Suppressor macrophage treated with lipopolysaccharide for 4 hours (primary cell): ENCODE data around the gene TAAR5.
"Not testable (repeated sequence)": the region's sequence is repeated elsewhere in the genome, so short reads cannot be mapped to it uniquely, and the experiment has no call there.

Experiments used
- DNase-seq: peaks from one replicate; pipeline ENCODE4 v3.0.0-alpha.2; 2020

TAAR5 gene

GRCh38 chr6:132569170-132569569 lies 20.4 kb downstream of the TAAR5 start:
- no peak for DNase-seq

DNA sequence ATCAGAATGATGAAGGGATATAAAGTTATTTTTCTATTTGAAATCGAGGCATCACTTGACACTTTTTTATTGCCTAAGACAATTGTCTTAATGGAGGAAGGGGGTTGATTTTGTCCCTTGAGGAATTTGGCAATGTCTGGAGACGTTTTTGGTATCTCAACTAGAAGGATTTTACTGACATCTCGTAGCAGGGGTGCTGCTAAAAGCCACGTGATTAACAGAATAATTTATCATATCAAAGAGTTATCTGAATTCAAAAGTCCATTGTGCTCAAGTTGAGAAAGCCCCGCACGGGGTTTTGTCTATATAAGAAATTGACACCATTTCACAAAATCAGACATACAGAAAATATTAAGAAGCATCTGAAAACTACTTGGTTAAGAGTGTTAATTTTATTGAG lies 20.9 kb downstream of the TAAR5 start:
- no peak for DNase-seq

- no peak for DNase-seq
Measured at GRCh38 chr6:132567566-132567965, 22.0 kb downstream of the TAAR5 start.

DNA sequence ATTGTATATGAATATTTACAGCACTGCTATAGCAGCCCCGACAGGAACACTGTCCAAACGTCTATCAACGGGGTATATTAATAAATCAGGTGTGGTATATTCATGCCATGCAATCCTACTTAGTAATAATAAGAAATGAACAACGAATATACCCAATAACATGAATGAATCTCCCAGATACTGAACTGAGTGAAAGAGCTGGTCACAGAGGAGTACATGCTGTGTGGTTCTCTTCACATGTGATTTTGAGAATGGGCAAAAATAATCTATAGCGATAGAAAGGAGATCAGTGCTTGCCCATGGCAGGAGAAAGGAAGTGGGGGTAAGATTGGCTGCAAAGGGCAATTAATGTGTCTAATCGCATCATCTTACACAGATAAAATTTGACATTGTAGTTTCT lies 23.1 kb downstream of the TAAR5 start:
- DNase-seq = no peak

DNA sequence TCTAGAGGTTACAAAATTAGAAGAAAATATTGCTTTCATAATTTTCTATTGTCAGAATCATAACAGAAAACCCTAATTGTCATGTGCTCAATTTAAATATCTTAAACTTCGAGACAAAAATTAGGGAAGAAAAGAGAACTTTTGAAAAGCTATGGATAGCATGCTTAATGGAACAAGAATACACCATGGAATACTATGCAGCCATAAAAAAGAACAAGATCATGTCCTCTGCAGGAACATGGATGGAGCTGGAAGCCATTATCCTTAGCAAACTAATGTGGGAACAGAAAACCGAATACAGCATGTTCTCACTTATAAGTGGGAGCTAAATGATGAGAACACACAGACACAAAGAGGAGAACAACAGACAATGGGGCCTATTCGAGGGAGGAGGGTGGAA lies 29.5 kb downstream of the TAAR5 start:
- not testable (repeated sequence) for DNase-seq

DNA sequence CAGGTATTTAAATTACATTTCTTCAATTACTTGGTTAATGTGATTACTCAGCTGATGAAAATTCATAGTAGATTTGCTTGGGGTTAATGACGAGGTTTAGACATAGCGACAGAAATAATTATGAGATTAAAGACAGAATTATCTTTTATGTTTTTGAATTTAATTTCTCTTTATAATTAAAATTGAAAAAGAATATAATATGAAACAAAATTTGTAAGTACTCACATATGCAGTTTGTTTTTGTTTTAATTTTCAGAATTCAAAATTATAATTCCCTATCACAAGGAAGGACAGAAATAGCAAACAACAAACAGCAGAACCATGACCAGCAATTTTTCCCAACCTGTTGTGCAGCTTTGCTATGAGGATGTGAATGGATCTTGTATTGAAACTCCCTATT lies 37.2 kb downstream of the TAAR5 start, which contains the start of gene TAAR8:
Gene TAAR8, plus strand, starts transcription at position 301 of the 400 bp plus-strand sequence. Its CDS starts 21 bp downstream, at position 322.
- DNase-seq = no peak

DNA sequence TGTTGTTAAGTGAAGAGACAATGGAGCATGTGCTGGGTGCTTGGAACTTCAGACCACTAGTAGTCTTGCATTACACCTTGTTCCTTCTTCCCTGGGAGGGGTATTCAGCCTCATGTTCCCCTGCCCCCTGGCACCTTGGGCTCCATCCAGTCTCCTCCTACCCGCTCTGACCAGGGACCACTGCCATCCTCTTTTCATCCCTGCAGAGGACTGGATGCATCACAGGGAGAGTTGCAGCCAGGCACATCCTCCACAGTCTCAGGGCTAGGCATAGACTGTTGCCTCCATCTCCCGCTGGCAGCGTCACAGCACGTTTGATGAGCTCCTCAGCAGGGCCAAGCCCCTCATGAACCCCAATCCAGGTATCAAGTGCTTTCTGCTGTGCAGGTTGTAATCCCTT lies 38.3 kb downstream of the TAAR5 start:
- DNase-seq = no peak

GRCh38 chr6:132548746-132549463 lies 40.6 kb downstream of the TAAR5 start:
- DNase-seq = no peak

- no peak for DNase-seq
Measured at GRCh38 chr6:132544826-132545225, 44.7 kb downstream of the TAAR5 start.
